GM21515 (cell line): ENCODE measurements around the gene FAF1.
A peak's percentile ranks its signal among the peaks of the same experiment; 100 is the strongest.
"Not testable (repeated sequence)": the region's sequence is repeated elsewhere in the genome, so short reads cannot be mapped to it uniquely, and the experiment has no call there.

Experiments
- ATAC-seq: cut with Tn5 transposase; IDR thresholded peaks from one replicate; pipeline ENCODE4 v1.9.1; 2021; ENCODE audit not compliant: unreplicated experiment

Gene FAF1

DNA sequence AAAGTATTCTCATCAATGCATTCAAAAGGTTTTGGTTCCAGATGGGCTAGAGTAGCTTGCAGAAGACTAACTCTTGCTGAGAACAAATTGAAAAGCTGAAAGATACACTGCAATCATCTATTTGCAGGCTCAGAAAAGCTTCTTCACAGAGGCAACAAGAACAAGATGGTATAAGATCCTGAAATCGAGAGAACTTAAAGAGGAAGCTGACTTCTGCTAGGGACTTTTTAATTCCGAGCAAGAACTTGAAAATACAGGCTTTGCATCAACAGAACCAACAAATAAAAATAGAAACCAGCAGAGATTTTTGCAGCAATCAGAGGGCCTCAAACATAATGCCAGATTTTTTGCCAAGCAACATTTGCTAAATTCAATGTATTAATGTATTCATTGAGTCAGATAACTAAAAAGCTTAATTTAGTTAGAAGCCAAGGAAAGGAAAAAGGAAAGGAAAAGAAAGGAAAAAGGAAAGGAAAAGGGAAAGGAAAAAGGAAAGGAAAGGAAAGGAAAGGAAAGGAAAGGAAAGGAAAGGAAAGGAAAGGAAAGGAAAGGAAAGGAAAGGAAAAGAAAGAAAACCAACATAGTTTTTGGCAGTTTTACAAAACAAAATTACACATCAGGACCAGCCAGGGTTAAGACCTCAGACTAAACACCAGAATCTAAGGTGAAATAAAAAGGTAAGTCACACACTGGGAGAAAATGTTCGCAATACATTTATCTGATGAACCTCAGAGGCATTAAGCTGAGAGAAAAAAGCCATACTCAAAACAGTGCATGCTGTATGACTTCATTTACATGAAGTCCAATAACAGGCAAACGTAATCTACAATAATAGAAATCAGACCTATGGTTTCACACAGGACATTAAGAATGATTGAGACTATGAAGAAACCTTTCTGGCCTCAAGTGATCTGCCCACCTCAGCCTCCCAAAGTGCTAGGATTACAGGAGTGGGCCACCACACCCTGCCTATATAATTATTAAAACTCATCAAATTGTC lies 42.6 kb downstream of the FAF1 start:
- ATAC-seq = peak; percentile 59

DNA sequence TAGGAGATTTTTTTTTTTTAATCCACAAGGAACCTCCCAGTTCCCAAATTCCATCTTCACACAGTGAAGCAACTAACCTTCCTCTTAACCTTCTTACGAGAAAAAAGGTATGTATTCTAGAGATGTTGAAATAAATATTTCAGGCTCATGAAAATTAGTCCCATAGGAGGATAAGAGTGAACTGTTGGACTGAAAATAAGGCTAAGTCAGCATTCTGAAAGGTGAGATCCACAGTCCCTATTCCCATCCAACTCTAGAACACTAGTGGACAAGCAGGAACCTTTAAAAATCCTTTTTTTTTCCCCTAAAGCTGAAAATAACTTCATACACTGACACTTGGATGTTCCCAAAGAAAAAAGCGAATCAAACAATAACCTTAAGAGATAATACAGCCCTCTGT lies 44.4 kb downstream of the FAF1 start:
- ATAC-seq = no peak

DNA sequence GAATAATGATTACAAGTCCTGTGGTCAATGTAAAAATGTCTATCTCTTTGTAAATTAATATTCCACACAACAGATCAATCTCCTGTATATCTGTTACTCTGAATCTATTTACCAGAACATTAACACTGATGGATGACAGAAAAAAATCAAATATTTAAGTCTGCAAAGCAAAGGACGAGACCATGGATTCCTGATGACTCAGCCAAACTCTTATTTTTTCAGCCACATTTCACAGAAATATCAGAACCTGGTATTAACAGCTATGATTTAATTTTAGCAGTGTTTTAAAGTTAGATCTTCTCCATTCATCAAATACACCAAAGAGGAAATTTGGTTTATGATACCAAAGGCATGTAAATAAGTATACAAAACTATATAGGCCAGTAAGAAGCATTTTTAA lies 46.1 kb downstream of the FAF1 start:
- ATAC-seq = no peak

DNA sequence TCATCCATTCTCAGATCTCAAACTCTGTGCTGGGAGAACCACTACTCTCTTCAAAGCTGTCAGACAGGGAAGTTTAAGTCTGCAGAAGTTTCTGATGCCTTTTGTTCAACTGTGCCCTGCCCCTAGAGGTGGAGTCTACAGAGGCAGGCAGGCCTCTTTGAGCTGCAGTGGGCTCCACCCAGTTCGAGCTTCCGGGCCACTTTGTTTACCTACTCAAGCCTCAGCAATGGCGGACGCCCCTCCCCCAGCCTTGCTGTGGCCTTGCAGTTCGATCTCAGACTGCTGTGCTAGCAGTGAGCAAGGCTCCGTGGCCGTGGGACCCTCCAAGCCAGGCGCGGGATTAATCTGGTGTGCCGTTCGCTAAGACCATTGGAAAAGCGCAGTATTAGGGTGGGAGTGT lies 49.7 kb downstream of the FAF1 start:
- ATAC-seq = not testable (repeated sequence)

DNA sequence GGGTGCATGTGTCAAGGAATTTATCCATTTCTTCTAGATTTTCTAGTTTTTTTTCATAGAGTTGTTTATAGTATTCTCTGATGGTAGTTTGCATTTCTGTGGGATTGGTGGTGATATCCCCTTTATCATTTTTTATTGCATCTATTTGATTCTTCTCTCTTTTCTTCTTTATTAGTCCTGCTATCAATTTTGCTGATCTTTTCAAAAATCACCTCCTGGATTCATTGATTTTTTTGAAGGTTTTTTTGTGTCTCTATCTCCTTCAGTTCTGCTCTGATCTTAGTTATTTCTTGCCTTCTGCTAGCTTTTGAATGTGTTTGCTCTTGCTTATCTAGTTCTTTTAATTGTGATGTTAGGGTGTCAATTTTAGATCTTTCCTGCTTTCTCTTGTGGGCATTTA lies 52.5 kb downstream of the FAF1 start:
- not testable (repeated sequence) for ATAC-seq

DNA sequence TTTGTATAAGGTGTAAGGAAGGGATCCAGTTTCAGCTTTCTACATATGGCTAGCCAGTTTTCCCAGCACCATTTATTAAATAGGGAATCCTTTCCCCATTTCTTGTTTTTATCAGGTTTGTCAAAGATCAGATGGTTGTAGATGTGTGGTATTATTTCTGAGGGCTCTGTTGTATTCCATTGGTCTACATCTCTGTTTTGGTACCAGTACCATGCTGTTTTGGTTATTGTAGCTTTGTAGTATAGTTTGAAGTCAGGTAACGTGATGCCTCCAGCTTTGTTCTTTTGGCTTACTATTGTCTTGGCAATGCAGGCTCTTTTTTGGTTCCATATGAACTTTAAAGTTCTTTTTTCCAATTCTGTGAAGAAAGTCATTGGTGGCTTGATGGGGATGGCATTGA lies 54.0 kb downstream of the FAF1 start:
- ATAC-seq = not testable (repeated sequence)

DNA sequence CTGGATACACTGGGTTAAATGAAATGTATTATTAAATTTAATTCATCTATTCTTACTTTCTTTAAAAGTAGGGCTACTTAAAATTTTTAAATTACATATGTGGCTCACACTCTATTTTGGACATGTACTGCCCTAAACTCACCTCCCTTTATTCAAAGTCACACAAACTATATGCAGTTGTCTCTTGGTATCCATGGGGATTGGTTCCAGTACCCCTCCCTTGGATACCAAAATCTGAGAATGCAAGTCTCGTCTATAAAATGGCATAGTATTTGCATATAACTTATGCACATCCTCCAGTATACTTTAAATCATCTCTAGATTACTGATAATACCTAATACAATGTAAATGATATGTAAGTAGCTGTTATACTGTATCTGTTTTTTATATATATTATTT lies 57.6 kb downstream of the FAF1 start:
- no peak for ATAC-seq

DNA sequence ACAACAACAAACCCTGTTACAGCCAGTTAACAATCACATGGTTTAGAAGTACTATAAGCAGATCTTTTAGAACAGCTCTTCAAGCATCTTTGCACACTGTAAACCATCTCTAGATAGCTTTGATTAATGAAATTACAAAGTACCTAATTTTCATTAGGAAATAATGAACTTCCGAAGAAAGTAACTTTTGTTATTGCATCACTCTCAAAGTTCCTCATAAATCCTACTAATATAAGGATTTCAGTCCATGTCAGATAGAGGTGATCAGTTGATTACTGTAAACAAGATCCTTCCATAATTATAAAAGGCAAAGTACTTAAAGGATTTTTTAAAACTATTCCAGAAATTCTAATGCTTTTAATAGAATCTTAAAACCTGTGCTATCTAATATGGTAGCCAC lies 58.2 kb downstream of the FAF1 start:
- no peak for ATAC-seq

DNA sequence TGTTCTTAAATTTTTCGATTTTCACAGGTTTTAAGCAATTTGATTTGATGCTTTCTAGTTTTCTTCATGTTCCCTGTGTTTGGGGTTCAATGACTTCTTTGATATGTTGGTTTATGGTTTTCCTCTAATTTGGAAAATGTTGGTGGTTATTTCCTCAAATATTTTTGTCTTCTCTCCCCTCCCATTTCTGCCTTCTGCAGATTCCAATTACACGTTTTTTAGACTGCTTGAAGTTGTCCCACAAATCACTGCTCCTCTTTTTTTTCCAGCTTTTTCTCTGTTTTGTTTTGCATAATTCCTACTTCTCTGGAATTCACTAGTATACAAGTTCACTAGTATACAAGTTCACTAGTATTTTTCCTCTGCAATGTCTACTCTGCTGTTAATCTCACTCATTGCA lies 61.3 kb downstream of the FAF1 start:
- no peak for ATAC-seq

DNA sequence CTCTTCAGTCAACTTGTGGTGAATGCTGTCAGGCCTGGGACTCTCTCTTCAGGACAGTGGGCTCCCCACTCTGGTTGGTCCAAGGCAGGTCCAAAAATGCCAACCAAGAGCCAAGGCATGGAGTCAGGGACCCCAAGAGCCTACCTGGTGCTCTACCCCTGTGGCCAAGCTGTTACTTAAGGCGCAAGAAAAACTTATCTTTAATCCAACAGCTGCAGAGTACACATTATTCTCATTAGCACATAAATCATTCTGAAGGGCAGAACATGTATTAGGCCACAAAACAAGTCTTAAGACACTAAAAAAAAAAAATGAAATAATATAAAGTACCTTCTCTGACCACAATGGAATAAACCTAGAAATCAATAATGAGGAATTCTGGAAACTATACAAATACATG lies 65.7 kb downstream of the FAF1 start:
- no peak for ATAC-seq

DNA sequence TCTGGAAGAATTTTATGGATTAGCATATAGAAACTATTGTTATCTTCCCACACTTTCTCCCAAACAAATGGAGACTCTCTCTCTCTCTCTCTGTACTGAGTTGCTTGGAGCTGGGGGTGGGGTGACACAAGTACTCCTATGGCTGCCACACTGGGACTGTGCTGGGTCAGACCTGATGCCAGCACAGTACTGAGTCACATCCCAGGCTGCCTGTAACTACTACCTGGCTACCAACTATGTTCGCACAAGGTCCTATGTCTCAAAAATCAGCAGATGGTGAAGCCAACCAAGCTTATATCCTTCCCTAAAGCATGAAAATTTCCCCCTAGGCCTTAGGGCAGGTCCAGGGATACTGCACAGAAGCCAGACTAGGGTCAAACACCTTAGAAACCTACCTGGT lies 66.6 kb downstream of the FAF1 start:
- no peak for ATAC-seq

DNA sequence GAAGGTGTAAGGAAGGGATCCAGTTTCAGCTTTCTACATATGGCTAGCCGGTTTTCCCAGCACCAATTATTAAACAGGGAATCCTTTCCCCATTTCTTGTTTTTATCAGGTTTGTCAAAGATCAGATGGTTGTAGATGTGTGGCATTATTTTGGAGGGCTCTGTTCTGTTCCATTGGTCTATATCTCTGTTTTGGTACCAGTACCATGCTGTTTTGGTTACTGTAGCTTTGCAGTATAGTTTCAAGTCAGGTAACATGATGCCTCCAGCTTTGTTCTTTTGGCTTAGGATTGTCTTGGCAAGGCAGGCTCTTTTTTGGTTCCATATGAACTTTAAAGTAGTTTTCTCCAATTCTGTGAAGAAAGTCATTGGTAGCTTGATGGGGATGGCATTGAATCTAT lies 72.5 kb downstream of the FAF1 start:
- ATAC-seq = not testable (repeated sequence)

DNA sequence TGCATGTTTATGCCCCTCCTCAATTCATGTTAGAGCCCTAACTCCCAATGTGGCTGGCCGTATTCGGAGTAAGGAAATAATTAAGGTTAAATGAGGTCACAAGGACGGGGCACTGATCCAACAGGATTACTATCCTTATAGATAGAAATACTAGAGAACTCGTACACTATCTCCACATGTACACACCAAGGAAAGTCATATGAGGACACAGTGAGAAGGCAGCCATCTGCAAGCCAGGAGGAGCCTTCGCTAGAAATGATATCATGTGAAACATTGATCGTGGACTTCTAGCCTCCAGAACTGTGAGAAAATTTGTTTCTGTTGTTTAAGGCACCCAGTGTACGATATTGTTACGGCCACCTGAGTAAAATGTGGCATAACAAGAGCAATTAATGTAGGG lies 79.7 kb downstream of the FAF1 start:
- ATAC-seq = no peak

DNA sequence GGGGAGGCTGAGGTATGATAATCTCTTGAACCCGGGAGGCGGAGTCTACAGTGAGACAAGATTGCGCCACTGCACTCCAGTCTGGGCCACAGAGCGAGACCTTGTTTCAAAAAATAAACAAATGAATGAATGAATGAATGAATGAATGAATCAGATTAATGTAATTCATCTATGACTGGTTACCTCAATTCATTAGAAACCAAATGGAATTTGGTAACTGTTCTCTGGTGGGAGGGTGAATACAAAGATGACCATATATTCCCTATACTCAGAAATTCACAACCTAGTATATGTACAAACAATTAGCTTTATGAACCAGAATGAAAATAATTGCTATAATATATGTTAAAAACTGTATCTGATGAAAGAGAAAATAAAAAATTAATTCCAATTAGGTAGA lies 80.9 kb downstream of the FAF1 start:
- no peak for ATAC-seq

DNA sequence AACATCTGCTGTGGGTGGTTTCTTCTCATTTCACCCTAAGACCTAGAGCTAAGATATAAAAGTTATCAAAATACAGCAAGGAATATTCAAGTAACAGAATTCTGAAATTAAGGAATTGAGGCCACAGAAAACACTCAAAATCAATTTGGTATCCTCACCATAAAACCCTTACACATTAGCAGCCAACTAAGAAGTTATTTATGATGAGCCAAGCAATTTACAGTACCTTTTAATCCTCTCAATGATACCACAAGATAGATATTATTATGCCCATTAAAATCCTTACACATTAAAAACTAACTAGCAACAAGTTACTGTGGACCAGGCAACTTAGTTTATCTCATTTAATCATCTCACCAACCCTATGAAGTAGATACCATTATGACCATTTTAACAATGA lies 81.6 kb downstream of the FAF1 start:
- ATAC-seq = no peak

DNA sequence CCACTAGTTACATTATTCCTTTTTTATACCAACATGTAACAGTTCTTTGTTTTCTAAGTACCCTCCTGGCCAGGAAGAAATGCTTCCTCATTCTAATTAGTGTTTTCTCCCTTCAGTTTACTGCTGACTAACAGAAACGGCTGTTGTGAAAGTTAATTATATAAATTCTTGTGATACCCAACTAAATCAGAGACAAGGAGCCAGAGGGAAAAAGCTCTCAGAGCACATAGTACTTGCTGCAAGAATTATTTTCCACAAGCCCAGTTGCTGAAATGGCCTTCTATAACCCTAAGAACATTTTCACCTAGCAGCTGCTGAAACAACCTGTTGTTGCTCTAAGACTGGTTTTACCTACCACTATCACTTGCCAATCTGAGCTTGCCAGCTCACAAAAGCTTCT lies 82.4 kb downstream of the FAF1 start:
- ATAC-seq = no peak

DNA sequence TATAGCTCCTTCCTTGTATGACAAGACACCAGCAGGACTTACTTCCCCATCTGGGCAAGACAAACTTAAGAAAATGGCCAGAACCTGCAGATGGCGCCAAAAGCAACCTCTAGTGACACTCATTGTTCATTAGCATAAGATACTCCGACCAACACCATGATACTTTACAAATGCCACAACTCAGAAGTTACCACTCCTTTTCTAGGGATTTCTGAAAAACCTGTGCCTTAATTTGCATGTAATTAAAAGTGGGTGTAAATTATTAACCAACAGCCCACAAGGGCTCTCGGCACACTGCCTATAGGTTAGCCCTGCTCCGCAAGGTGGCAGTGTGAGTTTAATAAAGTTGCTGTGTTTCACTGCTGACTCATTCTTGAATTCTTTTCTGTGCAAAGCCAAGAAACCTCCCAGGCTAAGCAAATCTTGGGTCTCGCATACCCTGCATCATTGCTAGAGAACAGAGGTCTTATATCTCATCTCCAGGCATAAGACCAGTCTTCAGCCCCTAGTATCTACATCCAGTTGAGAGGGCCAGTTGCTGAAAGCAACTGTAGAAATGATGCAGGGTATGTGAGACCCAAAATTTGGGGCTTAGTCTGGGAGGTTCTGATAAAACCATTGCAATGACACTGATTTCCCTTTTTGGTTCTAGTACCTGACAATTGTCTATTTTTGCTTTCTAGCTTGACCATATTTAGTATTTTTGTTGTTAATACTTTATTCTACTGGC lies 86.4 kb downstream of the FAF1 start:
- peak; percentile 94 for ATAC-seq

DNA sequence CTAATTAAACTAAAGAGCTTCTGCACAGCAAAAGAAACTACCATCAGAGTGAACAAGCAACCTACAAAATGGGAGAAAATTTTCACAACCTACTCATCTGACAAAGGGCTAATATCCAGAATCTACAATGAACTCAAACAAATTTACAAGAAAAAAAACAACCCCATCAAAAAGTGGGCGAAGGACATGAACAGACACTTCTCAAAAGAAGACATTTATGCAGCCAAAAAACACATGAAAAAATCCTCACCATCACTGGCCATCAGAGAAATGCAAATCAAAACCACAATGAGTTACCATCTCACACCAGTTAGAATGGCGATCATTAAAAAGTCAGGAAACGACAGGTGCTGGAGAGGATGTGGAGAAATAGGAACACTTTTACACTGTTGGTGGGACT lies 95.2 kb downstream of the FAF1 start:
- ATAC-seq = not testable (repeated sequence)

DNA sequence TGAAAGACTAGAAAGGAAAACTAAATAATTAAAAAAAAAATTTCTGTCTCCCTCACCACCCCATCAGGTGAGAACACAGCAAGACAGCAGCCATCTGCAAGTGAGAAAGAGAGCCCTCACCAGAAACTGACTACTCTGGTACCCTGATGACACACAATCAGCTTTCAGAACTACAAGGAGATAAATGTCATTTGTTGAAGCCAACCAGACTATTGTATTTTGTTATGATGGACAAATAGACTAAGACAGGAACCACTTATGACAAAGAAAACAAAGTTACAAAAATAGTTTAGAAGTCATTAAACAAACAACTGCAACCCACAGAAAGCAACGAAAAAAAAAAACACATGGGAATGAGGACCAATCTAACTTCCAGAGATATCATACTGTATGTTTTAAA lies 98.3 kb downstream of the FAF1 start:
- no peak for ATAC-seq

DNA sequence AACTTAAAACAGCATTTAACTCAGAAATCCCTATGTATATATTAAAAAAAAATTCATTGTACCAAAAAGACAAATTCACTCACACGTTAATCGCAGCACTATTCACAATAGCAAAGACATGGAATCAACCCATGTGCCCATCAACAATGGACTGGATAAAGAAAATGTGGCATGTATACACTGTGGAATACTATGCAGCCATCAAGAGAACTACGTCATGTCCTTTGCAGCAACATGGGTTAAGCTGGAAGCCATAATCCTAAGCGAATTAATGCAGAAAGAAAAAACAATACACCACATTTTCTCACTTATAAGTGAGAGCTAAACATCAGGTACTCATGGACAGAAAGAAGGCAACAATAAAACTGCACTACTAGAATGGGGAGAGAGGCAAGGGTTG lies 99.4 kb downstream of the FAF1 start:
- ATAC-seq = no peak

DNA sequence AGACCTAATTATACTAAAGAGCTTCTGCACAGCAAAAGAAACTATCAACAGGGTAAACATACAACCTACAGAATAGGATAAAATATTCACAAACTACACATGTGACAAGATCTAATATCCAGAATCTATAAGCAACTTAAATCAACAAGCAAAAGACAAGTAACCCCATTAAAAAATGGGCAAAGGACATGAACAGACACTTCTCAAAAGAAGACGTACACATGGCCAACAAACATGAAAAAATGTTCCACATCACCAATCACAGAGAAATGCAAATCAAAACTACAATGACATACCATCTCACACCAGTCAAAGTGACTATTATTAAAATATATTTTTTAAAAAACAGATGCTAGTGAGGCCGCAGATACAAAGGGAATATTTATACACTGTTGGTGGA lies 99.8 kb downstream of the FAF1 start:
- ATAC-seq = no peak

DNA sequence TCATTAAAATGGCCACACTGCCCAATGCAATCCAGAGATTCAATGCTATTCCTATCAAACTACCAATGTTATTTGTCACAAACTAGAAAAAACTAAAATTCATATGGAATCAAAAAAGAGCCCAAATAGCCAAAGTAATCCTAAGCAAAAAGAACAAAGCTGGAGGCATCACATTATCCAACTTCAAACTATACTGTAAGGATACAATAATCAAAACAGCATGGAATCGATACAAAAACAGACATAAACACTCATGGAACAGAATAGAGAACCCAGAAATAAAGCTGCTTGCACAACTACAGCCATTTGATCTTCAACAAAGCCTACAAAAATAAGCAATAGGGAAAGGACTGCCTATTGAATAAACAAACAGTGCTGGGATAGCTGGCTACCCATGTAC lies 100.4 kb downstream of the FAF1 start:
- no peak for ATAC-seq
